ENCODE data around the gene B3GNT8.

DNA sequence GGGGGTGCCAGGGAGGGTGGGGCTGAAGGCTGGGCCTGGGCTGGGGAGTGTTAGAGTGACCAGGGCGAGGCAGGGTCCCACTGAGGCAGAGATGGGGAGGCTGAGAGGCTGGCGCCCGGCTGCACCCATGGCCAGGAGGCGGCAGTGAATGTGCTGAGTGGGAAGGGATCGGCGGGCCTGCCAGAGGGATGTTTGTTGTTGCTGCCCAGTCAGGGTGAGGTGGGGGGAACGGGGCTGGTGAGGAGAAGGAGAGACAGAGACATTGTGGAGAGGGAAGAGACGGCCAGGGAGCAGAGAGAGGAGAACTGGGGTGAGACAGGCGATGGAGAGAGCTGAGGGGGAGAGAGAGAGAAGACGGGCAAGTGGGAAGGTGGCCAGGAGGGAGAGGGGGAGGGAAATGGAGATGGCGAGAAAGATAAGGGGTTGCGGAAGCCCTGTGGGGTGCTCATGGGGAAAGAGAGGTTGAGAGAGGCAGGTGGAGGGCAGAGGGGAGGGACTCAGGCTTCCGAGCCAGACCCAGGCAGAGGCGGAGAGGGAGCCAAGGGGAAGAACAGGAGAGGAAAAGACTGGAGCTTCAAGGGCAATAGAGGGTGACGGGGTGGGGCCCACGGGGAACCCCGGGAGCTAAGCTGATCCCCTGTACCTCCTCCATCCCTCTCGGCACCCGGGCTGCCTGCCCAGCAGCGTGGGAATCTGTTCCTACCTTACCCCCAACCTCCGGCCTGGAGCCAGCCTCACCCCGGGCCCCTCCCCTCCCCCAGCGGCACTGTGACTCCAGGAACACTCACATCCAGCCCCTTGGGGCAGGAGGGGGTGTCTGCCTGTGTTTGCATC is 690 bp upstream of the B3GNT8 start:
- TF ChIP-seq, protein P1, sequence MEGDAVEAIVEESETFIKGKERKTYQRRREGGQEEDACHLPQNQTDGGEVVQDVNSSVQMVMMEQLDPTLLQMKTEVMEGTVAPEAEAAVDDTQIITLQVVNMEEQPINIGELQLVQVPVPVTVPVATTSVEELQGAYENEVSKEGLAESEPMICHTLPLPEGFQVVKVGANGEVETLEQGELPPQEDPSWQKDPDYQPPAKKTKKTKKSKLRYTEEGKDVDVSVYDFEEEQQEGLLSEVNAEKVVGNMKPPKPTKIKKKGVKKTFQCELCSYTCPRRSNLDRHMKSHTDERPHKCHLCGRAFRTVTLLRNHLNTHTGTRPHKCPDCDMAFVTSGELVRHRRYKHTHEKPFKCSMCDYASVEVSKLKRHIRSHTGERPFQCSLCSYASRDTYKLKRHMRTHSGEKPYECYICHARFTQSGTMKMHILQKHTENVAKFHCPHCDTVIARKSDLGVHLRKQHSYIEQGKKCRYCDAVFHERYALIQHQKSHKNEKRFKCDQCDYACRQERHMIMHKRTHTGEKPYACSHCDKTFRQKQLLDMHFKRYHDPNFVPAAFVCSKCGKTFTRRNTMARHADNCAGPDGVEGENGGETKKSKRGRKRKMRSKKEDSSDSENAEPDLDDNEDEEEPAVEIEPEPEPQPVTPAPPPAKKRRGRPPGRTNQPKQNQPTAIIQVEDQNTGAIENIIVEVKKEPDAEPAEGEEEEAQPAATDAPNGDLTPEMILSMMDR (IDR thresholded peaks at IDR 0.05): no peak
- no peak for TF ChIP-seq POLR2A (IDR thresholded peaks at IDR 0.05)
- TF ChIP-seq EP300 (IDR thresholded peaks at IDR 0.05): no peak
